ENCODE measurements around the gene NUDT15. TPM values are rescaled to one million over a fixed set of nuclear protein-coding genes. Genes with fewer than 3 reads are reported as not detected.
A peak's percentile ranks its signal among the peaks of the same experiment; 100 is the strongest.

NUDT15 gene
- polyA plus RNA-seq, 1 of the 3 experiments (the other 2 are of a cell fraction): 11.9 TPM

DNA sequence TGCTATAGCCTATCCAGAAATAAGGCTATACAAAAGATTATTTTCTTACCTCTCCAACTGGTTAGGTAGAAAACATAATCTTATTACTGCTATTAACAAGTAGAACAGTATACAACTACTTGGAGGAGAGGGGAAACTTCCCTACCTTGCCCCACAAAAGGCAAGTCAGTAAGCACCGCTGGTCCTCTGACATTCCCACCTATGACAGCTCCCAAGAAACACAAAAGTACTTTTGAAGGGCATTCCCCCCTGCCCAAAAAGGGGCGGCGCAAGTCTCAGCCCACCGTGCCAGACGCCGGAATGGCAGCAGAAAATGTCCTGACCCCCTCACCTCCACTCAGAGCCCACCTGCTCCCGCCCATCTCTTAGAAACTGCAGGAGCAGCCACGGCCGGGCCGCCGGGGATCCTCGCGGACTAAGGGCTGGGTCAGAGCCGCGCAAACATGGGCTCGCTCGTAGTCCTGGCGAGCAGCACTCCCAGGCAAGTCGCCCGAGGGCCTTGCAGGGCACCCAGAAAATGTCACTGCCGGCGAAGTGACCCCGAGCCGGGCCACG lies 36.9 kb upstream of the NUDT15 start:
- WGBS (ENCODE audit: low lambda C conversion rate): 0% methylated on average over 10 of the region's 25 CpGs
- H3K27ac ChIP-seq (ENCODE audit: low read depth in 2 of 2, low read length in 1 of 2): peak overlapping the region; percentile 27 to 58; a peak in 2 of 4 replicates
- DNase-seq: no peak
- H3K9me2 ChIP-seq: no peaks in the 10 kb centered on the region
- H3K9me3 ChIP-seq: no peaks in the 10 kb centered on the region
- H3K36me3 ChIP-seq (replicated peaks in 1 of 2; ENCODE audit: control insufficient read depth in 1 of 2, insufficient read depth in 2 of 2, low read length in 1 of 2): peaks cover 16 to 23% of the 10 kb centered on the region in 2 experiments
- peak overlapping the region; percentile 94 to 98 for H3K4me3 ChIP-seq (ENCODE audit: low read depth in 2 of 2, low read length in 1 of 2)
- H3K4me1 ChIP-seq (ENCODE audit: control insufficient read depth in 1 of 2, insufficient read depth in 2 of 2, low read depth in 1 of 2, low read length in 1 of 2): peaks cover 4 to 8% of the 10 kb centered on the region in 2 experiments
- H3K4me2 ChIP-seq: peak overlapping the region; percentile 84
- H2AFZ ChIP-seq (ENCODE audit: low read depth): peak overlapping the region; percentile 83
- no peak for TF ChIP-seq FOSL2 (IDR thresholded peaks at IDR 0.05; ENCODE audit: borderline replicate concordance, low read depth)
- TF ChIP-seq POLR2AphosphoS5 (IDR thresholded peaks at IDR 0.05; ENCODE audit: low read depth, low read length): no peak
- no peak for TF ChIP-seq RAD21 (IDR thresholded peaks at IDR 0.05; ENCODE audit: low read length)
- TF ChIP-seq YY1 (IDR thresholded peaks at IDR 0.05; ENCODE audit: low read depth): no peak
- TF ChIP-seq, protein P1, sequence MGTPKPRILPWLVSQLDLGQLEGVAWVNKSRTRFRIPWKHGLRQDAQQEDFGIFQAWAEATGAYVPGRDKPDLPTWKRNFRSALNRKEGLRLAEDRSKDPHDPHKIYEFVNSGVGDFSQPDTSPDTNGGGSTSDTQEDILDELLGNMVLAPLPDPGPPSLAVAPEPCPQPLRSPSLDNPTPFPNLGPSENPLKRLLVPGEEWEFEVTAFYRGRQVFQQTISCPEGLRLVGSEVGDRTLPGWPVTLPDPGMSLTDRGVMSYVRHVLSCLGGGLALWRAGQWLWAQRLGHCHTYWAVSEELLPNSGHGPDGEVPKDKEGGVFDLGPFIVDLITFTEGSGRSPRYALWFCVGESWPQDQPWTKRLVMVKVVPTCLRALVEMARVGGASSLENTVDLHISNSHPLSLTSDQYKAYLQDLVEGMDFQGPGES (IDR thresholded peaks at IDR 0.05; ENCODE audit: low read depth, low read length): no peak
- no peak for TF ChIP-seq FOXJ3 (CRISPR knock-in tag; IDR thresholded peaks at IDR 0.05)
- no peak for TF ChIP-seq NFIC (IDR thresholded peaks at IDR 0.05; ENCODE audit: borderline replicate concordance)
- no peak for TF ChIP-seq GATA2 (CRISPR knock-in tag; IDR thresholded peaks at IDR 0.05)
- TF ChIP-seq NRF1 (IDR thresholded peaks at IDR 0.05; ENCODE audit: low read depth, low read length): no peak
- TF ChIP-seq JUND (IDR thresholded peaks at IDR 0.05): no peak
- no peak for TF ChIP-seq TCF12 (IDR thresholded peaks at IDR 0.05)
- TF ChIP-seq, protein P2, sequence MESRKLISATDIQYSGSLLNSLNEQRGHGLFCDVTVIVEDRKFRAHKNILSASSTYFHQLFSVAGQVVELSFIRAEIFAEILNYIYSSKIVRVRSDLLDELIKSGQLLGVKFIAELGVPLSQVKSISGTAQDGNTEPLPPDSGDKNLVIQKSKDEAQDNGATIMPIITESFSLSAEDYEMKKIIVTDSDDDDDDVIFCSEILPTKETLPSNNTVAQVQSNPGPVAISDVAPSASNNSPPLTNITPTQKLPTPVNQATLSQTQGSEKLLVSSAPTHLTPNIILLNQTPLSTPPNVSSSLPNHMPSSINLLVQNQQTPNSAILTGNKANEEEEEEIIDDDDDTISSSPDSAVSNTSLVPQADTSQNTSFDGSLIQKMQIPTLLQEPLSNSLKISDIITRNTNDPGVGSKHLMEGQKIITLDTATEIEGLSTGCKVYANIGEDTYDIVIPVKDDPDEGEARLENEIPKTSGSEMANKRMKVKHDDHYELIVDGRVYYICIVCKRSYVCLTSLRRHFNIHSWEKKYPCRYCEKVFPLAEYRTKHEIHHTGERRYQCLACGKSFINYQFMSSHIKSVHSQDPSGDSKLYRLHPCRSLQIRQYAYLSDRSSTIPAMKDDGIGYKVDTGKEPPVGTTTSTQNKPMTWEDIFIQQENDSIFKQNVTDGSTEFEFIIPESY (IDR thresholded peaks at IDR 0.05; ENCODE audit: borderline replicate concordance, low read depth): no peak
- no peak for TF ChIP-seq RFX5 (IDR thresholded peaks at IDR 0.05; ENCODE audit: low read length)
- TF ChIP-seq, protein P3, sequence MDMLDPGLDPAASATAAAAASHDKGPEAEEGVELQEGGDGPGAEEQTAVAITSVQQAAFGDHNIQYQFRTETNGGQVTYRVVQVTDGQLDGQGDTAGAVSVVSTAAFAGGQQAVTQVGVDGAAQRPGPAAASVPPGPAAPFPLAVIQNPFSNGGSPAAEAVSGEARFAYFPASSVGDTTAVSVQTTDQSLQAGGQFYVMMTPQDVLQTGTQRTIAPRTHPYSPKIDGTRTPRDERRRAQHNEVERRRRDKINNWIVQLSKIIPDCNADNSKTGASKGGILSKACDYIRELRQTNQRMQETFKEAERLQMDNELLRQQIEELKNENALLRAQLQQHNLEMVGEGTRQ (IDR thresholded peaks at IDR 0.05; ENCODE audit: borderline replicate concordance, low read depth, low read length): no peak
- TF ChIP-seq MXI1 (IDR thresholded peaks at IDR 0.05; ENCODE audit: low read depth, low read length): no peak
- TF ChIP-seq ELF1 (IDR thresholded peaks at IDR 0.05): no peak
- TF ChIP-seq, protein P4, sequence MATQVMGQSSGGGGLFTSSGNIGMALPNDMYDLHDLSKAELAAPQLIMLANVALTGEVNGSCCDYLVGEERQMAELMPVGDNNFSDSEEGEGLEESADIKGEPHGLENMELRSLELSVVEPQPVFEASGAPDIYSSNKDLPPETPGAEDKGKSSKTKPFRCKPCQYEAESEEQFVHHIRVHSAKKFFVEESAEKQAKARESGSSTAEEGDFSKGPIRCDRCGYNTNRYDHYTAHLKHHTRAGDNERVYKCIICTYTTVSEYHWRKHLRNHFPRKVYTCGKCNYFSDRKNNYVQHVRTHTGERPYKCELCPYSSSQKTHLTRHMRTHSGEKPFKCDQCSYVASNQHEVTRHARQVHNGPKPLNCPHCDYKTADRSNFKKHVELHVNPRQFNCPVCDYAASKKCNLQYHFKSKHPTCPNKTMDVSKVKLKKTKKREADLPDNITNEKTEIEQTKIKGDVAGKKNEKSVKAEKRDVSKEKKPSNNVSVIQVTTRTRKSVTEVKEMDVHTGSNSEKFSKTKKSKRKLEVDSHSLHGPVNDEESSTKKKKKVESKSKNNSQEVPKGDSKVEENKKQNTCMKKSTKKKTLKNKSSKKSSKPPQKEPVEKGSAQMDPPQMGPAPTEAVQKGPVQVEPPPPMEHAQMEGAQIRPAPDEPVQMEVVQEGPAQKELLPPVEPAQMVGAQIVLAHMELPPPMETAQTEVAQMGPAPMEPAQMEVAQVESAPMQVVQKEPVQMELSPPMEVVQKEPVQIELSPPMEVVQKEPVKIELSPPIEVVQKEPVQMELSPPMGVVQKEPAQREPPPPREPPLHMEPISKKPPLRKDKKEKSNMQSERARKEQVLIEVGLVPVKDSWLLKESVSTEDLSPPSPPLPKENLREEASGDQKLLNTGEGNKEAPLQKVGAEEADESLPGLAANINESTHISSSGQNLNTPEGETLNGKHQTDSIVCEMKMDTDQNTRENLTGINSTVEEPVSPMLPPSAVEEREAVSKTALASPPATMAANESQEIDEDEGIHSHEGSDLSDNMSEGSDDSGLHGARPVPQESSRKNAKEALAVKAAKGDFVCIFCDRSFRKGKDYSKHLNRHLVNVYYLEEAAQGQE (IDR thresholded peaks at IDR 0.05; ENCODE audit: low read depth, low read length): no peak
- TF ChIP-seq, protein P5, sequence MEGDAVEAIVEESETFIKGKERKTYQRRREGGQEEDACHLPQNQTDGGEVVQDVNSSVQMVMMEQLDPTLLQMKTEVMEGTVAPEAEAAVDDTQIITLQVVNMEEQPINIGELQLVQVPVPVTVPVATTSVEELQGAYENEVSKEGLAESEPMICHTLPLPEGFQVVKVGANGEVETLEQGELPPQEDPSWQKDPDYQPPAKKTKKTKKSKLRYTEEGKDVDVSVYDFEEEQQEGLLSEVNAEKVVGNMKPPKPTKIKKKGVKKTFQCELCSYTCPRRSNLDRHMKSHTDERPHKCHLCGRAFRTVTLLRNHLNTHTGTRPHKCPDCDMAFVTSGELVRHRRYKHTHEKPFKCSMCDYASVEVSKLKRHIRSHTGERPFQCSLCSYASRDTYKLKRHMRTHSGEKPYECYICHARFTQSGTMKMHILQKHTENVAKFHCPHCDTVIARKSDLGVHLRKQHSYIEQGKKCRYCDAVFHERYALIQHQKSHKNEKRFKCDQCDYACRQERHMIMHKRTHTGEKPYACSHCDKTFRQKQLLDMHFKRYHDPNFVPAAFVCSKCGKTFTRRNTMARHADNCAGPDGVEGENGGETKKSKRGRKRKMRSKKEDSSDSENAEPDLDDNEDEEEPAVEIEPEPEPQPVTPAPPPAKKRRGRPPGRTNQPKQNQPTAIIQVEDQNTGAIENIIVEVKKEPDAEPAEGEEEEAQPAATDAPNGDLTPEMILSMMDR (IDR thresholded peaks at IDR 0.05): no peak
- no peak for TF ChIP-seq FOXM1 (IDR thresholded peaks at IDR 0.05; ENCODE audit: low read depth)
- H3K27me3 ChIP-seq (ENCODE audit: insufficient read depth): no peaks in the 10 kb centered on the region
- CTCF ChIA-PET: interaction anchor here (1.7 kb wide), 1 partner anchor 37 kb away, joined by 7 read pairs; the partner anchor contains the start of gene NUDT15
- H3K9ac ChIP-seq: peak overlapping the region; percentile 87
- H3F3A ChIP-seq (replicated peaks; ENCODE audit: insufficient read depth): no peaks in the 10 kb centered on the region
- POLR2A ChIA-PET: interaction anchor here (1.0 kb wide), 1 partner anchor 36 kb away, joined by 4 read pairs; the partner anchor contains the start of gene NUDT15
- peaks cover 52% of the 10 kb centered on the region for H3K79me2 ChIP-seq (ENCODE audit: insufficient read depth)
- no peaks in the 10 kb centered on the region for H4K20me1 ChIP-seq (ENCODE audit: insufficient read depth)
